H9 (cell line): Measurements from ENCODE around the gene CDH4. TPM values are rescaled to one million over a fixed set of nuclear protein-coding genes. Genes with fewer than 3 reads are reported as not detected.

Experiments used
- DNase-seq: peaks from one replicate; pipeline ENCODE4 v3.0.0-alpha.2; 2017
- H2AFZ ChIP-seq: one replicate; pipeline ENCODE4 v1.6.1; 2013; ENCODE audit warnings: mild to moderate bottlenecking, low read length, control low read depth, moderate library complexity
- H2AK5ac ChIP-seq: 2 replicates; pipeline ENCODE4 v1.6.1; 2013; ENCODE audit warnings: low read length, control low read depth, mixed read lengths; ENCODE audit not compliant: insufficient read length
- H2BK120ac ChIP-seq: one replicate; pipeline ENCODE4 v1.6.1; 2013; ENCODE audit warnings: low read depth, mild to moderate bottlenecking, low read length, control low read depth, inconsistent platforms; ENCODE audit not compliant: poor library complexity, severe bottlenecking
- H2BK12ac ChIP-seq: 2 replicates; pipeline ENCODE4 v1.6.1; 2013; ENCODE audit warnings: low read length, control low read depth, mixed read lengths, low read depth; ENCODE audit not compliant: insufficient read length
- H2BK15ac ChIP-seq: 2 replicates; pipeline ENCODE4 v1.6.1; 2013; ENCODE audit warnings: low read depth, low read length, control low read depth
- H2BK20ac ChIP-seq: one replicate; pipeline ENCODE4 v1.6.1; 2013; ENCODE audit warnings: low read depth, mild to moderate bottlenecking, low read length, control low read depth, inconsistent platforms; ENCODE audit not compliant: poor library complexity, severe bottlenecking
- H2BK5ac ChIP-seq: 2 replicates; pipeline ENCODE4 v1.6.1; 2013; ENCODE audit warnings: low read length, control low read depth, mixed read lengths; ENCODE audit not compliant: insufficient read length
- H3K14ac ChIP-seq: 2 replicates; pipeline ENCODE4 v1.6.1; 2013; ENCODE audit warnings: low read length, control low read depth; ENCODE audit not compliant: insufficient read depth
- H3K18ac ChIP-seq: 2 replicates; pipeline ENCODE4 v1.6.1; 2013; ENCODE audit warnings: low read depth, mild to moderate bottlenecking, mixed read lengths, low read length, control low read depth; ENCODE audit not compliant: insufficient read length
- H3K23ac ChIP-seq: 2 replicates; pipeline ENCODE4 v1.6.1; 2013; ENCODE audit warnings: low read length, control low read depth, mixed read lengths, low read depth; ENCODE audit not compliant: insufficient read length
- H3K23me2 ChIP-seq: 2 replicates; pipeline ENCODE4 v1.6.1; 2013; ENCODE audit warnings: low read depth, mild to moderate bottlenecking, mixed read lengths, low read length, control low read depth; ENCODE audit not compliant: insufficient read length, poor library complexity, severe bottlenecking
- H3K27ac ChIP-seq: 2 replicates; pipeline ENCODE4 v1.5.1; 2013; ENCODE audit warnings: low read length, control low read depth, mixed read lengths, low read depth; ENCODE audit not compliant: insufficient read length
- H3K27me3 ChIP-seq: 2 replicates; pipeline ENCODE4 v1.6.1; 2013; ENCODE audit warnings: low read length, control low read depth, inconsistent platforms; ENCODE audit not compliant: insufficient read depth
- H3K4ac ChIP-seq: 2 replicates; pipeline ENCODE4 v1.6.1; 2013; ENCODE audit warnings: low read depth, mild to moderate bottlenecking, control low read depth, inconsistent platforms, low read length, moderate library complexity
- H3K4me1 ChIP-seq: 2 replicates; pipeline ENCODE4 v1.6.1; 2013; ENCODE audit warnings: low read length, control low read depth, inconsistent platforms; ENCODE audit not compliant: insufficient read depth
- H3K4me2 ChIP-seq: 2 replicates; pipeline ENCODE4 v1.6.1; 2013; ENCODE audit warnings: low read length, control low read depth, mixed read lengths; ENCODE audit not compliant: insufficient read length, insufficient read depth
- H3K56ac ChIP-seq: 2 replicates; pipeline ENCODE4 v1.6.1; 2013; ENCODE audit warnings: low read depth, mild to moderate bottlenecking, mixed read lengths, low read length, control low read depth; ENCODE audit not compliant: insufficient read length
- H3K79me1 ChIP-seq: 2 replicates; pipeline ENCODE4 v1.6.1; 2013; ENCODE audit warnings: low read depth, mild to moderate bottlenecking, moderate library complexity, low read length, control low read depth, inconsistent platforms; ENCODE audit not compliant: insufficient read depth, poor library complexity, severe bottlenecking
- H3K79me2 ChIP-seq: 2 replicates; pipeline ENCODE4 v1.6.1; 2013; ENCODE audit warnings: low read length, control low read depth, inconsistent platforms; ENCODE audit not compliant: insufficient read depth
- H3K9ac ChIP-seq: 2 replicates; pipeline ENCODE4 v1.6.1; 2013; ENCODE audit warnings: low read length, control low read depth, mixed read lengths; ENCODE audit not compliant: insufficient read length; ENCODE audit errors: extremely low read depth
- H3K9me3 ChIP-seq: one replicate; pipeline ENCODE4 v1.6.1; 2013; ENCODE audit warnings: low read depth, low read length, inconsistent platforms; ENCODE audit not compliant: control insufficient read depth
- H3T11ph ChIP-seq: one replicate; pipeline ENCODE4 v1.6.1; 2013; ENCODE audit warnings: mild to moderate bottlenecking, low read length, control low read depth, inconsistent platforms
- H4K20me1 ChIP-seq: one replicate; pipeline ENCODE4 v1.6.1; 2013; ENCODE audit not compliant: control insufficient read depth, insufficient read length, insufficient read depth
- H4K5ac ChIP-seq: 2 replicates; pipeline ENCODE4 v1.6.1; 2013; ENCODE audit warnings: low read depth, mild to moderate bottlenecking, mixed read lengths, low read length, control low read depth; ENCODE audit not compliant: insufficient read length
- H4K8ac ChIP-seq: replicated peaks from 2 replicates; pipeline ENCODE4 v1.6.1; 2013; ENCODE audit warnings: low read length, control low read depth, mixed read lengths, low read depth; ENCODE audit not compliant: insufficient read length
- H4K91ac ChIP-seq: 2 replicates; pipeline ENCODE4 v1.6.1; 2013; ENCODE audit warnings: low read depth, mild to moderate bottlenecking, moderate library complexity, mixed read lengths, low read length, control low read depth; ENCODE audit not compliant: insufficient read length
- H3K27ac Mint-ChIP-seq, 3 experiments: 2 replicates in 2 of 3; 3 replicates in 1 of 3; pipeline ENCODE4 v1.8.0; 2020 to 2021; ENCODE audit warnings: mixed read lengths in 3 of 3, mild to moderate bottlenecking in 1 of 3, moderate library complexity in 1 of 3
- H3K27me3 Mint-ChIP-seq: 2 replicates; pipeline ENCODE4 v1.8.0; 2021; ENCODE audit warnings: low read depth, mild to moderate bottlenecking, moderate library complexity, mixed read lengths
- H3K36me3 Mint-ChIP-seq, 3 experiments: 2 replicates in 2 of 3; 3 replicates in 1 of 3; pipeline ENCODE4 v1.8.0; 2020 to 2021; ENCODE audit warnings: low read depth in 3 of 3, mixed read lengths in 3 of 3; ENCODE audit not compliant: insufficient read depth in 1 of 3
- H3K4me1 Mint-ChIP-seq, 2 experiments: 2 replicates each; pipeline ENCODE4 v1.8.0; 2020; ENCODE audit warnings: mixed read lengths in 2 of 2
- H3K4me3 Mint-ChIP-seq, 2 experiments: 2 replicates in 1 of 2; 3 replicates in 1 of 2; pipeline ENCODE4 v1.8.0; 2020 to 2021; ENCODE audit warnings: mild to moderate bottlenecking in 2 of 2, mixed read lengths in 2 of 2, moderate library complexity in 1 of 2
- H3K9me3 Mint-ChIP-seq, 2 experiments: 2 replicates in 1 of 2; 3 replicates in 1 of 2; pipeline ENCODE4 v1.8.0; 2020; ENCODE audit warnings: mild to moderate bottlenecking in 2 of 2, mixed read lengths in 2 of 2, moderate library complexity in 1 of 2
- WGBS: extraction: QIAGEN DNeasy Blood & Tissue Kit; methylation state at CpG from one replicate; pipeline ENCODE4 v1.1.7; 2013; ENCODE audit warnings: missing lambda C conversion rate, low lambda C conversion rate, mixed read lengths; ENCODE audit not compliant: insufficient read length; ENCODE audit errors: extremely low coverage; 5-methylcytosine and 5-hydroxymethylcytosine counted together
- total RNA-seq: library from RNA; stranded (reverse); gene quantifications from 2 replicates; pipeline ENCODE4 v1.2.1, GENCODE V29; 2021
- TF ChIP-seq, protein P1 (sequence below): fragments of 200-600 bp; sonication (generic); conservative IDR thresholded peaks from 3 replicates; pipeline ENCODE4 v1.8.0; 2021; ENCODE audit warnings: antibody characterized with exemption, mild to moderate bottlenecking

CDH4 gene
- total RNA-seq, 1 experiment from 2014 or later = 3.0 TPM

GRCh38 chr20:61839223-61839911, 587.3 kb downstream of the CDH4 start:
- Histone ChIP-seq H3T11ph (no peak overlapping the region), H3K9ac (no peak overlapping the region), H4K91ac (no peak overlapping the region), H3K14ac (no peak overlapping the region), H2BK15ac (no peak overlapping the region), H3K4me2 (no peak overlapping the region), H3K23me2 (no peaks in the 10 kb centered on the region), H4K20me1 (no peaks in the 10 kb centered on the region), H2BK20ac (no peak overlapping the region), H4K8ac (no peak overlapping the region), H2AK5ac (no peak overlapping the region), H3K56ac (peak overlapping the region; percentile 0), H2AFZ (no peak overlapping the region), H3K79me1 (no peaks in the 10 kb centered on the region), H3K18ac (peak overlapping the region; percentile 35), H3K9me3 (no peaks in the 10 kb centered on the region), H2BK120ac (no peak overlapping the region), H4K5ac (no peak overlapping the region), H3K4ac (no peak overlapping the region), H3K79me2 (no peaks in the 10 kb centered on the region), H3K23ac (no peak overlapping the region), H3K4me1 (no peaks in the 10 kb centered on the region), H3K27ac (no peak overlapping the region), H2BK5ac (no peak overlapping the region), H2BK12ac (no peak overlapping the region), H3K27me3 (no peaks in the 10 kb centered on the region; the same call in 1 of the 2 replicates)
- Mint-ChIP-seq H3K4me1 (peaks cover 0 to 8% of the 10 kb centered on the region in 2 experiments; a peak in 2 of 4 replicates), H3K27ac (no peak overlapping the region), H3K27me3 (peaks cover 39% of the 10 kb centered on the region), H3K9me3 (no peaks in the 10 kb centered on the region), H3K4me3 (no peak overlapping the region), H3K36me3 (no peaks in the 10 kb centered on the region)
- DNase-seq = no peak
- 100% methylated on average over 5 of the region's 10 CpGs for WGBS
- TF ChIP-seq, protein P1, sequence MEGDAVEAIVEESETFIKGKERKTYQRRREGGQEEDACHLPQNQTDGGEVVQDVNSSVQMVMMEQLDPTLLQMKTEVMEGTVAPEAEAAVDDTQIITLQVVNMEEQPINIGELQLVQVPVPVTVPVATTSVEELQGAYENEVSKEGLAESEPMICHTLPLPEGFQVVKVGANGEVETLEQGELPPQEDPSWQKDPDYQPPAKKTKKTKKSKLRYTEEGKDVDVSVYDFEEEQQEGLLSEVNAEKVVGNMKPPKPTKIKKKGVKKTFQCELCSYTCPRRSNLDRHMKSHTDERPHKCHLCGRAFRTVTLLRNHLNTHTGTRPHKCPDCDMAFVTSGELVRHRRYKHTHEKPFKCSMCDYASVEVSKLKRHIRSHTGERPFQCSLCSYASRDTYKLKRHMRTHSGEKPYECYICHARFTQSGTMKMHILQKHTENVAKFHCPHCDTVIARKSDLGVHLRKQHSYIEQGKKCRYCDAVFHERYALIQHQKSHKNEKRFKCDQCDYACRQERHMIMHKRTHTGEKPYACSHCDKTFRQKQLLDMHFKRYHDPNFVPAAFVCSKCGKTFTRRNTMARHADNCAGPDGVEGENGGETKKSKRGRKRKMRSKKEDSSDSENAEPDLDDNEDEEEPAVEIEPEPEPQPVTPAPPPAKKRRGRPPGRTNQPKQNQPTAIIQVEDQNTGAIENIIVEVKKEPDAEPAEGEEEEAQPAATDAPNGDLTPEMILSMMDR = no peak
